HG03103 (cell line): ENCODE results near the gene RELL1.

Source experiments
- ATAC-seq: cut with Tn5 transposase; IDR thresholded peaks from one replicate; pipeline ENCODE4 v1.9.1; 2021; ENCODE audit warnings: low read depth; ENCODE audit not compliant: unreplicated experiment

Gene RELL1

DNA sequence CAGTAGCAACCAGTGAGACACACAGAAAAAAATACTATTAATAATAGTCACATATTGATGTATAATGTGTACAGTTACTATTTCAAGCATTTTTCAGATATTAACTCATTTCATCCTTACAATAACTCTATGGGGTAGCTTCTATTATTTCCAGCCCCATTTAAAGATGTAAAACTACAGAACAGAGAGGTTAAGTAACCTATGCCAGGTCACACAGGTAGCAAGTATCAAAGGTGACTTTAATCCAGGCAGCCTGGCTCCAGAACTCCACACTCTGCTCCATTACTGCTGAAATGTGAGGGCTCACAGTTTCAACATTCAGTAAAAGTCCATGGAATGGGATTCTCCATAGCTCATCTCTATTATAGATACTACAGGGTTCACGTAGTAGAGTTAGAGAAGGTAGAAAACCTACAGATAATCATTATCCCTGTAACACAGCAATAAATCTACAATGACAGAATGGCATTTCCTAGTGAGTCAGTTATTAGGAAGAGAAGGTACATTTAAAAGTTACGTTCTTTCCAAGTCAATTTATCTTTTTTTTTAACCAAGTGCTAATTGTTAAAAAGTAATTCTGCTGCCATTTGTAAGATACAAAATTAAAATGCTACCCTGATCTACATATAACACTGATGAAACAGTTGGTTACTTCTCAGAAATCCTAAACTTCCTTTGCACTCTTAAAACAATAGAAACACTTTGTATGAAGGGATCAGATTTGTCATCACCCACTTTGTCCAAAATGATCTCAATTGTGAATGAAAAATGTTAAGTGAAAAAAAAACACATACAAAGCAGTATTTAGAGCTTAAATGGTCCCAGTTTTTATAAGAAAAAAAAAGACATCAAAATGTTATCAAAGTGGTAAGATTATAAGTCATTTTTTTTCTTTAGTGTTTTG, 18.7 kb downstream of the RELL1 start:
- no peak for ATAC-seq

DNA sequence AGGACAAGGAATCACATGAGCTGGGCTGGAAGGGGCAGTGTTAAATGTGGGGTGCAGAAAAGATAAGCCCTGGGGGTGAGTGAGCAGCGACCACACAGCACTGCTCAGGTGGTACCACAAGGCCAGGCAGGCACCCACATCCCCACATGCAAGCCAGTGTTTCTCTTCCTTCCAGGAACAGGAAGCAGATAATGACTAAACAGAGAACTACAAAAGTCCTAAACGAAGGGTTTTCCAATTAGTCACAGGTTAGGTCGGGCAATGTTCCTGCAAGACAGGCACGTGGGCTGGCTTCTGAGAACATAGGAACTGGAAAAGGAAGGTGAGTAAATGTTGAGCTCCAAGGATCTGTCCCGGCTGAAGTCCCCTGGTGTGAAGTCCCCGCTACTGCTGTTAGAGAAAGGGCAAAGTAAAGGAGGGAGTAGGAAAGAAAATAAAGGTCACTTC, 19.5 kb downstream of the RELL1 start:
- no peak for ATAC-seq

DNA sequence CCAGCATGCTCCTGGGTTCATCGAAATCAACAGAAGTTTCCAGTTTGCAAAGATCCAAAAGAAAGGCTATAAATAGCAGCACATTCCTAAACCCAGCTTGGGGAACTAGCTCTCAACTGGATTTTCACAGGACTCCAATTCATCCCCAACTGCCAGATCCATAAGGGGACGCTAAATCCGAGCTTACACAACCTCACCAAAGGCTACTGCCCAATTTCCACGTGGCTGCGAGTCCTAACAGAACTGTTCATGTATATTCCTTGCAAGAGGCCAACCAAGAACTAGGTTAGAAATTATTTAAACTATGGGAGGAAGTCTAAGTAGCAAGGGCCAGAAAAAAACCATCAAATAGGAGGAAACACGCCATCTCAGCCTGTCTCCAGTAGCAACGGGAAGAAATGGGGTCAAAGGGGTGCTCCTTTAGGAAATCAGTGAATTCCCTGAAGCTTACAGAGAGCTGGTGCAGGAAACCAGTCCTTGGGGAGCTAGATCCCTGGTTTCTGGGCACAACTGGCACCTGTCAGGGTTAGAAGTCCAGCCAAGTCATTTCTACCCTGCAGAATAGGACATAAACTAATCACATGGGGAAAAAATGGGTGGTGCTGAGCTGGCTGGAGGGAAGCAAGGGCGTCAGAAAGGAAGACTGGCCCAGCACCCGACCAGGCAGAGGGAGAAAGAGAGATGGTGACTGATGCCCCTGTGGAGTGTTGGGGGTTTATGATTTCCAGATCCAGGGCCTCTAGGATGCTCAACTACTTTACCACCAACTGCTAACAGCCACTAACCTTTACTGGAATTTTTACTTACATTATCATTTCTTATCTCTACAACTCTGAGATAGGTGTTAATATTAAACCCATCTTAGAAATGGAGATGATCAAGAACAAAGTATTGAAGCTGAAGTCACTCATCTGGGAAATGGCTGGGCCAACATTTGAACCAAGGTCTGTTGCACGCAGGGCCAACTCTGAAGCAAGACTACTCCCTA, 20.5 kb downstream of the RELL1 start:
- ATAC-seq: no peak

DNA sequence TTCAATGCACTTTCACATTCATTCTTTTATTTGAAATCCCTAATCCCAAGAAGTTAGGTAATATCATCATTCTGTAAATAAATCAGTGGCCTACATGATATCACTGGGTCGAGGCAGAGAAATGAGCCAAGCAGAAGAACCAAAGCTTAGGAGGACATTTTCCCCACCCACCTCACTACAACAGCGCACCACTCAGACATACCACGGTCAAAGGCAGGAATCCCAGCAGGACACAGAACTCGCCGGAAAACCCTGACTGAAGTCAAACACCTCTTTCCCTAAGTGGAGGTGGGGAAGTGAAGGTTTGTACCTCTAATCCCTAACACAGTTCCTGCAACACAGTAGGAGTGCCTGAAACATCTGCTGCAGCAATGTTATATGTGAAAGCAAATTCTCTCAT, 21.5 kb downstream of the RELL1 start:
- no peak for ATAC-seq

DNA sequence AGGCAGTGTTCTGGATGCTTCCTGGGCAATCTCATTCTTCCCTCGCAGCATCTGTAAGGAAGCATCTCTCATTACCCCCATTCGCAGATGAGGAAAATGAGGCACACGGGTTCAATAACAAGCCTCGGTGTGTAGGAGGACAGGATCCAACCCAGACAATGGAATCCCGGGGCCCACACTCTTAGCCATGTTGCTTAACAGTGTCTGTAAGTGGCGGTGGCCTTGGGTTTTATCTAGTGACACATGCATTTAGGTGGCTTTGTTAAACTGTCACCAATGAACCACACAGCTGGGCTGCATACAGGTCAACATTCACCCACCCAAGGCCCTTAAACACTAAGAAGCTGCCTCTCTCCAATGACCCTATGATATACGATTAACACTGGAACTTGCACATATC, 22.6 kb downstream of the RELL1 start:
- ATAC-seq: no peak

DNA sequence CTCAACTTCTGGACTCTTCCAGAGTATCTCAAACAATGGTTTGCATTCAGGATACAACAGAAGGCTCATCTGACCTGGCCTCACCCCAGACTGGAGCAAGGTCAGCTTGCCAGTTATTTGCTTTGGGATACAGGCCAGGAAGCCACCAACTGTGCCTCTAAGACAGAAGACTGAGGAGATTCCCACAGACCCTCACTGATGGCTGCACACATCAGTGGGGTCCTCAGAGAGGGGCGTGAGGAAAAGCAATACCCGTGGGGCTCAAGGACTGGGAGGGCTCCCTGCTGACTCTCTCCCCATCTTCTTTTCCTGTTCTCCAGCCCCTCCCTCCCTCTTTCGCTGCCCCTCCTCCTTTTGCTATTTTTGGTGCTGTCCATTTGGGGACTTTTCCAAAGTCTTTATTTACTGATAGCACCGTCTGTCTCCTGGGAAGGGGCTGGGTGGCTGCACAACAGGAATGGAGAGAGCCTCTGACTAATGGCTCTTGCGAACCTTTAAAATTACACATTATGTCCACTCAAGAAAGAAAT, 23.2 kb downstream of the RELL1 start:
- ATAC-seq: no peak

DNA sequence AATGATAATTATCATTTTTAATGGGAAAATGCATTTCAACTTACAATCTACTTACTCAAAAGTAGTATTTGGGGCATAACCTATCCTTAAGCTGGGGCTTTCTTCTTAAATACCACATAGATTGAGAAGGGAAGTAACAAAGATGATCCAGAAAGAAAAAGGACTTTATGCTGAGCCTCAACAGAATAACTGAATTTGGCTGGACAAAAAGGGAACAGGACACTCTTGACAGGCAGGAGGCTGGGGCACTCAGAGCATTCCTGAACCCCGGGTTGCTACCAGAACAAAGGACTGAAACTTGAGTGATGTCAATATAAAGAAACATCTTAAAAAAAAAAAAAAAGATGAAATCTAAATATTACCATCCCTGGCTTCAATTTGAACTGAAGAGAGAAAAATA, 23.9 kb downstream of the RELL1 start:
- ATAC-seq: no peak

DNA sequence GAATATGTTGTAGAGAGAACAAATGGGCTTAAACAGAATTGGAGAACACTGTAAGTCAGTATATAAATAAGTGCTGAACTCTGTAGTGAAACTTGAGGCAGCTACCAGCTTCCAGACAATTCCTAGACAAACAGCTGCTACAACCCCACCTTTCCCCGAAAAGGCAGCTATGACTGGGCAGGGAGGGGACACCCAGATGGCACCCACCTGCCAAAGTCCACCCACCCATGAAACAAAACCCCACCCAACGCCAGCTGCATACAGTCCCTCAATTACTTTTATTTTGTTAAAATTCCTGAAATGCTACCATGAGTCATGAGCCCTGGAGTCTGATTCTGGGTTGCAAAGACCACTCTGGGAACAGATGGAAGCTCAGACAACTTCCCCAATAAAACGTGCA, 24.4 kb downstream of the RELL1 start:
- ATAC-seq: no peak

DNA sequence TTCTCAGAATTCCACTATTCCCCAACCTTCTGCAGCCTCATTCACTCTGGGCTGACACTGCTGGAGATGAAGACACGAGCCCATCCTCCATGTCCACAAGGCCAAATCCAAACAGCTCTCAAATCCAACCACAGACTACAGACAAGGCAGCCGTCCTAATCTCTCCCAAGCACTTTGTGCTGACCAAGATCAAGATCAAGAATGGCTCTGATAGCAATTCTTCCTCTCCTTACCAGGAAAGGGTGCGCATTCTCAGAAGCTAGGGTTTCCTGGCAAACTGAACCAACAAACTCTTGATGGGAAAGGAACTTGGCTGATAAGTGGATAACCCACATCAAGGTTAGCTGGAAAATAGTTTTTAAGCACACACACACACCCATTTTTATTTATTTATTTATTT, 26.5 kb downstream of the RELL1 start:
- ATAC-seq: no peak

DNA sequence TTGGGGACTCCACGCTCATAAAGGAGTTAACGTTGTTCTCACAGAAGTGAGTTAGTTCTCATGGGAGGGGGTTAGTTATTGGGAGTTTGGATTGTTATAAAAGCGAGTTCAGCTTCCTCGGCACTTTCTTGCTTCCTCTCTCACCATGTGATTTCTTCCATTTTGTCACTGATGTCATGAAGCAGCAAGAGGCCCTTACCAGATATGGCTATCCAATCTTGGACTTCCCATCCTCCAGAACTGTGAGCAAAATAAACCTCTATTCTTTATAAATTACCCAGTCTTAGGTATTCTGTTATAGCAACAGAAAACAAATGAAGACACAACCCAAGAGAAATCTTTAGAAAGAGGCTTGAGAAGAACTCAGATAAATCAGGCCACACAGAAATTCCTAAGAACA, 29.5 kb downstream of the RELL1 start:
- ATAC-seq: no peak

DNA sequence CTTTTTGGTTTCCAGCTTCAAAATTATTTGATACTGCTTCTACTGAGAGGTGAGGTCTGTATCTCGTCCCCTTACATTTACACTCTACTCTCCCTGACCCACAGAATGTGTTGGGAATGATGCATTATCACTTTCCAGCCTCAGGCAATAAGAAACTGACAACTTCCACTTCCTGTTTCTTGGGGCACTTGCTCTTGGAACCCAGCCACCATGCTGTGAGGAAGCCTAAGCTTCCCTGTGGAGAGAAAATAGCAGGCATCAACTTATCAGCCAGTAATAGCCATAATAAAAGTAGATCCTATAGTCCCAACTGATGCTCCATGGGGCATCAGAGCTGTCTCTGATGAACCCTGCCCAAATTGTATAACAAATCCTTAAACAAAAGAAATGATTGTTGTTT, 32.6 kb downstream of the RELL1 start:
- ATAC-seq: no peak

DNA sequence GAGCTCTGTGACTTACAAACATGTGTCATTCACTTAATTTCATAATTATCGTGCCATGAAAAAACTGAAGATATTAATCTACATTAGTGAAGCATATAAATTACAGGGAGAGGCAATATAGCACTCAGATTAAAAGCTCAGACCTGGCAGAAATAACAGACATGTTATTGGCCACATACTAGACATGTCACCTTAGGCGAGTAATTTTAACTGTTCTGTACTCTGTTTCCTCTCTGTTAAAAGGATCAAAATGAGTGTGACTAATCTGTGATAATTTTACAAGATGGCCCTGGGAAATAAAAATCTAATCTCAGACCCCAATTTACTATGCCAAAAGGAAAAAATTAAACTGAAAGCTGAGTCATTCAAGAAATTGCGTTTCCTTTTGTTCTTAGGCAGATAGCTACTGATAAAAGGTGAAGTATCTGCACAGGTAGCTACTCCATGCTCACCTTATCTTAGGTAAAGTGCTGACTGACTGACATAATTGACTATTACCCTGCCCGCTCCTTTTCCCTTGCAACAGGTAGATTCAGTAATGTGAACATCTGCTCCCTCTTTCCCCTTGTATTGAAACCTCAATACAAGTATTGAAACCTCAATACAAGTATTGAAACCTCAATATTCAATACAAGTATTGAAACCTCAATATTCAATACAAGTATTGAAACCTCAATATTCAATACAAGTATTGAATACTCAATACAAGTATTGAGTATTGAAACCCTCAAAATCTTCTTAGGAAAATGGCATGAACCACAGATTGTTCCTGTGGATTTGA, 33.2 kb downstream of the RELL1 start:
- no peak for ATAC-seq

DNA sequence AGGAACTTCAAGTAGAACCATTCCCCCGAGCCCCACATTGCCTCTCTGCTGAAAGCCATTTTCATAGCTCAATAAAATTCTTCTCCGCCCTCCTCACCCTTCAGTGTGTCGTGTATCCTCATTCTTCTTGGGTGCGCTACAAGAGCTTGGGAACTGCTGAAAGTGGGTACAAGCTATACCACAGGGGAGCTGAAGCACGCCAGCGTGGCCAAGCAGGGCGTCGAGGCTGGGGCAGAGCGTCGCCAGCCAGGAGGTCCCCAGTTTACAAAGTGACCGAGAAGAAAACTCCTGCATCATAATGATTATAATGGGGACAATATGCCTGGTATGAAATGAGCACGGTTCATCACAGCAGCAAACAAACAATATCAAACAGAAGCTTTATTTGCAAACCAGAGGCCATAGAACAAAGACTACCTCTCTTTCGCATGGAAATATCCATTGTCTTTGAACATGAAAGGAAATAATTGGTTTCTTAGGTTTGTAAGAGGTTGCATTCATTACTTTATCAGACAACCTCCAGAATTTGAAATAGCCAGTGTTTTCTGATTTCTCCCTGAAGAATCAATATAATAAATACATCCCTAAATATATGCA, 34.3 kb downstream of the RELL1 start:
- ATAC-seq: no peak

DNA sequence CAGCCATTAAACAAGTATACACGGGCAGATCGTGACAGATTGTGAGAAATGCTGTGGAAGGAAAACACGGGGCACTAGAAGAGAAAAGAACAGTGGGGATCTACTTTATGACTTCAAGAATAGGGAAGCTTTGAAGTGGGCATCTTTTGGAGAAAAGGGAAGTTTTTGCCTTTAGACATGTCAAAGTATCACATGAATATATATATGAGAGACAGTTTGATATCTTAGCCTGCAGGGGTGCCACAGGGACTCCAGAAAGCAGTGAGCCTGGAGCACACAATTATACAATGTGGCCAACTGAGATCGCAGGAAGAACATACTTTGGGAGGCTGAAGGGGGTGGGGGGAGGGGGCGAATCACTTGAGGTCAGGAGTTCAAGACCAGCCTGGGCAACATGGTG, 35.7 kb downstream of the RELL1 start:
- no peak for ATAC-seq

DNA sequence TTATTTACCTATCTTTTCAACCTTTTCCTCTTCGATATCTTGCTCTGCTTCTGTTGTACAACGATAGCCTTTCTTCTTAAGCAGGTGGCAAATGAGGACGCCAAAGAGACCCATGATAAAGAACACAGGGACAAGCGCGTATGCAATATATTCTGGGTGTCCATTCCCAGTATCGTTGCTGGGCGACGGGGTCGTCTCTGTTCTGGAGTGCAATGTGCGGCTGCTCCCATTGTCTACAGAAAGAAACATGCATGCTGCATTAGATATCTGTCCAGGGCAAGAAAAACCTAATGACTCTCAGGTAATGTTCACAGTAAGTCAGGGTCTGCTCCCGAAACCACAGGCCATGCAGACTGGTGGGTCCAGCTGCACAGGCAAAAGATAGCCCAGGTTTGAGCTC, 36.9 kb downstream of the RELL1 start:
- no peak for ATAC-seq

DNA sequence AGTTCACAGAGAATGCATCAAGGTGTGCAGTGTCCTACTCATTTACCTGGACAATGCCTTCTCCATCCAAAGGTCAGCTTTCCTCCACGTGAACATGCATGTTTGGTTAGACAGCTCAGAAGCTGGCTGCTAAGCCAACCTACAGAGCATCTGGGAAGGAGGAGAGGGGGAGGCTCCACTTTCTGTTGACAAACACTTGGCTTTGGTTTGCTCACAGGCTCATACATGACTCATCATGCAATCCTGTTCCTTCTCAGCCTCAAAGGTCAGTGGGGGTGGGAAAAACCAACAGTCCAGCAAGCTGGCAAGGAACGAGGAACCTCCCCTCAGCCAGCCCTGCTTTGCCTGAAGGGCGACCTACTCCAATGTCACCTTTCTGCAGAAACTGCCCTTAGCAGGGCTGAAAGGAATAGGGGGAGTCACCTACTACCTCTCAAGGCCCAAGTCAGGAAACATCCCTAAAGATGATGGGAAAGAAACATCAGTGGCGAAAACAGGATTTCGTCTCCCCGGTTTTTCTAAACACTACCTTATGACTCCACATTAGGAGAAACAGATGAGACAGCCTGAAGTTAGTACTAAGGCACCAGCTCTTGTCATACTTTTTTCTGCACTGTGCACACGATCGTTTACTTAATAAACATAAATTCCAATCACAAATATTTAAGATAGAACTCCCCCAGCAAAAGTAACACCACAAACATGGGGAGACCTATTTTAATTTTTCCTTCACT, 37.9 kb downstream of the RELL1 start:
- ATAC-seq: no peak

DNA sequence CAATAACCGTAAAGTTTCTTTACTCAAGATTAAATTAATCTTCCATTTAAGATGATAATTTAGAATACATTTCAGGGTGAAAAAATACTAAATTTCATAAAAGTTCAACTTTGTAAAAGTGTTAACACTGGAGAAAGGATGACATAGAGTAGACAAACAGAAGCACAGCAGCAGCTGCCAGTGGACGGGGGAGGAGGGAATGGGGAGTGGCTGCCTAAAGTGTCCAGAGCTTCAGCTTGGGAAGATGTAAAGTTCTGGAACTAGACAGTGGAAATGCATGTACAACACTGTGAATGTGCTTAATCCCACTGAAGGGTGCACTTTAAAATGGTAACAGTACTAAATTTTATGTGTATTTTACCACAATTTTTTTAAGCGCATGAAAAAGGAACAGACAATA, 39.9 kb downstream of the RELL1 start:
- ATAC-seq: no peak

DNA sequence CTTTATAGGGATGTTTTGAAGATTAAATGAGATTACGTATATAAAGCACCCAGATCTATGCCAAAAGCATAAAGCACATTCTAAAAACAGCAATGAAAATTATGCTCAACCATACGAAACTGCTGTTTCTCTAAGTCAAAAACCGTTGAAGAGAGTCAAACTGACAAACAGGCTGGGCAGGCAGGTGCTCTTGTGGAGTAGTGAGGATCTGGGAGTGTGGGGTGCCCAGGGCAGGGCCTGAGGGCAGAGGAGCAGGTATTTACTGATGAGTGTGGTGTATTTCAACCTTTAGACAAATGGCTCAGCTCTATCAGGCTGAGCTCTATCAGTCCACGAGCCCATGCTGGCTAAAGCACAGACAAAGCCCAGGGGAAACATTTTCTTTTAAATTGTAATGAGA, 40.4 kb downstream of the RELL1 start:
- no peak for ATAC-seq

DNA sequence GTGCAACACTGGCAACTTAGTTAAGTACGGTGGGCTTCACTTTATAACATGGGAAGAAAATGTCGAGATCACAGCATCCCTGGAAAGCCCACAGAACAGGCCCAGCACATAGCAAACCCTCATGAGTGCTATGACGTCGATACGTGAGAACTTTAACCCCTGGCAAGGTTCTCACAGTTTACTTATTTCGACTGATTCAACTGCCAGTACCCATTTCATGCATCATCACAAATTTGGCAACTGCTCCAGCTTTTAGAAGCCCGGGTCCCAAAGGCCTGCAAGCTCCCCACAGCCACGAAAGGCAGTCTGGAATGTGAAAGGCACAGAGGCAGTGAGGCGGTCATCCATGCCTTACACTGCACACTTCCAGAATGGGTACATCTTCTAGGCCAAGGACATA, 41.2 kb downstream of the RELL1 start:
- no peak for ATAC-seq
